Tibial artery (tissue), 4 donors: ENCODE results near the gene MICB.
"Not testable (repeated sequence)": the region's sequence is repeated elsewhere in the genome, so short reads cannot be mapped to it uniquely, and the experiment has no call there.

ENCODE experiments used
- DNase-seq, 2 donors: peaks; one replicate each; pipeline ENCODE4 v3.0.0-alpha.2; 2019
- H3K27ac ChIP-seq, 2 donors: fragments of 200-600 bp; sonication (generic) in 1 of 2; 1 replicate in 1 of 2; 2 replicates in 1 of 2; pipeline ENCODE4 v1.5.1; 2018 to 2019; ENCODE audit warnings: mild to moderate bottlenecking in 1 of 2
- H3K27me3 ChIP-seq, 2 donors: fragments of 200-600 bp; sonication (generic) in 1 of 2; one replicate each; pipeline versions ENCODE4 v1.5.1 to v1.6.0; 2016 to 2019
- H3K36me3 ChIP-seq, 3 donors: fragments of 200-600 bp; sonication (generic) in 2 of 3; one replicate each; pipeline ENCODE4 v1.5.1; 2016 to 2019; ENCODE audit warnings: mild to moderate bottlenecking in 2 of 3
- H3K4me1 ChIP-seq, 4 donors: fragments of 200-600 bp; sonication (generic) in 2 of 4; 1 replicate in 3 of 4; 2 replicates in 1 of 4; pipeline ENCODE4 v1.5.1; 2016 to 2019
- H3K4me3 ChIP-seq, 2 donors: fragments of 200-600 bp; sonication (generic) in 1 of 2; 1 replicate in 1 of 2; 2 replicates in 1 of 2; pipeline ENCODE4 v1.5.1; 2018 to 2019; ENCODE audit warnings: mild to moderate bottlenecking in 2 of 2
- H3K9me3 ChIP-seq, 3 donors: fragments of 200-600 bp; sonication (generic) in 1 of 3; one replicate each; pipeline ENCODE4 v1.5.1; 2016 to 2019
- intact Hi-C: fragments of 100-400 bp; cut with DNase I; formaldehyde crosslinking; loops from one replicate; pipeline ENCODE4 v1.15.0; 2023; ENCODE audit warnings: low total_unique reads
- TF ChIP-seq, protein P1 (sequence below), 2 experiments: fragments of 200-600 bp in 1 of 2; fragments of 450-650 bp in 1 of 2; IDR thresholded peaks; one replicate each; pipeline ENCODE4 v1.5.1; 2017 to 2019; ENCODE audit warnings: antibody characterized with exemption in 2 of 2, mild to moderate bottlenecking in 1 of 2, moderate library complexity in 1 of 2

MICB gene

DNA sequence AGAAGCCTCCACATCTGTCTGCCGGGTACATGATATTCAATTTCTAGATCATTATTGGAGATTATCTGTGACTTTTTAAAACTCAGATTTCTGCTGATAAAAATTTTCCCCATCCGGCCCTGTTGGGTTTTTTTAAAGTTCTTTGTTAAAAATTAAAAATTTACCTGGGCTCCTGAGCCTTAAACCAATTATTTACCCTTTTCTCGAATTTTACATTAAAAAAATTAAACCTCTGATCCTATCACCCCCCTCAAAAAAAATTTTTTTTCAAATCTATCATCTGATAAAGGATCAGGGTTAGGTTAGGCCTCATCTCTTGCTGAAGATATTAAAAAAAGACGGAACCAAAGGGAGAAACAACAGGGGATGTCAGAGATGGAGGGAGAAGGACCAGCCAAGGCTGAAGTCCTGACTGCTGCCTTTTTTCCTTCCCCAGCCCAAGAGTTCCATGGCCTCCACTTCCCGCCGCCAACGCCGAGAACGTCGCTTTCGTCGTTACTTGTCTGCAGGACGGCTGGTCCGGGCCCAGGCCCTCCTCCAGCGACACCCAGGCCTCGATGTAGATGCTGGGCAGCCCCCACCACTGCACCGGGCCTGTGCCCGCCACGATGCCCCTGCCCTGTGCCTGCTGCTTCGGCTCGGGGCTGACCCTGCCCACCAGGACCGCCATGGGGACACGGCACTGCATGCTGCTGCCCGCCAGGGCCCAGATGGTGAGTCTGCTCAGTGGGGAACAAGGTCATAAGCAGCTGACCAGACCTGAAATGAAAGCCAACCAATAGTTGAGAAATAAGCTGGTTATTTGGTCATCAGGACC, 50.0 kb downstream of the MICB start:
- Histone ChIP-seq H3K36me3 (peaks cover 7 to 33% (median 23%) of the 10 kb centered on the region in 3 donors), H3K27ac (peak overlapping the region; percentile 72 to 74), H3K9me3 (no peaks in the 10 kb centered on the region), H3K4me1 (peaks cover 0 to 36% (median 19%) of the 10 kb centered on the region in 4 donors), H3K4me3 (peak overlapping the region; percentile 46 to 54), H3K27me3 (no peaks in the 10 kb centered on the region)
- no peak for DNase-seq
- TF ChIP-seq, protein P1, sequence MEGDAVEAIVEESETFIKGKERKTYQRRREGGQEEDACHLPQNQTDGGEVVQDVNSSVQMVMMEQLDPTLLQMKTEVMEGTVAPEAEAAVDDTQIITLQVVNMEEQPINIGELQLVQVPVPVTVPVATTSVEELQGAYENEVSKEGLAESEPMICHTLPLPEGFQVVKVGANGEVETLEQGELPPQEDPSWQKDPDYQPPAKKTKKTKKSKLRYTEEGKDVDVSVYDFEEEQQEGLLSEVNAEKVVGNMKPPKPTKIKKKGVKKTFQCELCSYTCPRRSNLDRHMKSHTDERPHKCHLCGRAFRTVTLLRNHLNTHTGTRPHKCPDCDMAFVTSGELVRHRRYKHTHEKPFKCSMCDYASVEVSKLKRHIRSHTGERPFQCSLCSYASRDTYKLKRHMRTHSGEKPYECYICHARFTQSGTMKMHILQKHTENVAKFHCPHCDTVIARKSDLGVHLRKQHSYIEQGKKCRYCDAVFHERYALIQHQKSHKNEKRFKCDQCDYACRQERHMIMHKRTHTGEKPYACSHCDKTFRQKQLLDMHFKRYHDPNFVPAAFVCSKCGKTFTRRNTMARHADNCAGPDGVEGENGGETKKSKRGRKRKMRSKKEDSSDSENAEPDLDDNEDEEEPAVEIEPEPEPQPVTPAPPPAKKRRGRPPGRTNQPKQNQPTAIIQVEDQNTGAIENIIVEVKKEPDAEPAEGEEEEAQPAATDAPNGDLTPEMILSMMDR (IDR thresholded peaks at IDR 0.05) = no peak
- intact Hi-C loops = loop anchor here (2.0 kb wide), 1 partner anchor 51 kb away; no protein-coding TSS in a partner anchor

GRCh38 chr6:31548544-31548873, 50.6 kb downstream of the MICB start:
- Histone ChIP-seq H3K36me3 (peaks cover 7 to 36% (median 23%) of the 10 kb centered on the region in 3 donors), H3K9me3 (no peaks in the 10 kb centered on the region), H3K4me3 (peak overlapping the region in 1 of 2 donors; percentile 54), H3K27ac (peak overlapping the region in 1 of 2 donors; percentile 72), H3K27me3 (no peaks in the 10 kb centered on the region), H3K4me1 (peaks cover 0 to 33% (median 18%) of the 10 kb centered on the region in 4 donors)
- no peak for DNase-seq
- intact Hi-C loops = no loop called here
- TF ChIP-seq, protein P1 (IDR thresholded peaks at IDR 0.05) = no peak

DNA sequence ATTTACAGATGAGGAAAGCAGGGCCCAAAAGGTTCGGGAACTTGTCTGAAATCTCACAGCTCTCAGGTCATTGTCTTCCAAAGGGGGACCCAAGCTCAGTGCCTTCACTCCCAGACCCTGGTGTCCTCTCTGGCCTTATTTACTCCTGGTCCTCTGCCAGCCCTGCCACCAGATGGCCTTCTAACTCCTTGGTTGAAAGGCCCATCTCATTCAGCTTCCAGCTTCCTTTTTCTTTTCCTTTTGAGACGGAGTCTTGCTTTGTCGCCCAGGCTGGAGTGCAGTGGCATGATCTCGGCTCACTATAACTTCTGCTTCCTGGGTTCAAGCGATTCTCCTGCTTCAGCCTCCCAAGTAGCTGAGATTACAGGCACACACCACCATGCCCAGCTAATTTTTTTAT, 53.4 kb downstream of the MICB start:
- H3K27ac ChIP-seq, H3K4me3 ChIP-seq, H3K27me3 ChIP-seq, intact Hi-C loops, H3K9me3 ChIP-seq: not testable (repeated sequence)
- peaks cover 0 to 31% (median 20%) of the 10 kb centered on the region in 4 donors for H3K4me1 ChIP-seq
- H3K36me3 ChIP-seq = peaks cover 7 to 48% (median 23%) of the 10 kb centered on the region in 3 donors
- peak in 1 of 2 donors; percentile 62 for DNase-seq
- TF ChIP-seq, protein P1 (IDR thresholded peaks at IDR 0.05) = peak; percentile 7 to 31

- Histone ChIP-seq H3K27ac (no peak overlapping the region), H3K4me3 (no peak overlapping the region)
Measured at GRCh38 chr6:31556307-31556706, 58.4 kb downstream of the MICB start.

DNA sequence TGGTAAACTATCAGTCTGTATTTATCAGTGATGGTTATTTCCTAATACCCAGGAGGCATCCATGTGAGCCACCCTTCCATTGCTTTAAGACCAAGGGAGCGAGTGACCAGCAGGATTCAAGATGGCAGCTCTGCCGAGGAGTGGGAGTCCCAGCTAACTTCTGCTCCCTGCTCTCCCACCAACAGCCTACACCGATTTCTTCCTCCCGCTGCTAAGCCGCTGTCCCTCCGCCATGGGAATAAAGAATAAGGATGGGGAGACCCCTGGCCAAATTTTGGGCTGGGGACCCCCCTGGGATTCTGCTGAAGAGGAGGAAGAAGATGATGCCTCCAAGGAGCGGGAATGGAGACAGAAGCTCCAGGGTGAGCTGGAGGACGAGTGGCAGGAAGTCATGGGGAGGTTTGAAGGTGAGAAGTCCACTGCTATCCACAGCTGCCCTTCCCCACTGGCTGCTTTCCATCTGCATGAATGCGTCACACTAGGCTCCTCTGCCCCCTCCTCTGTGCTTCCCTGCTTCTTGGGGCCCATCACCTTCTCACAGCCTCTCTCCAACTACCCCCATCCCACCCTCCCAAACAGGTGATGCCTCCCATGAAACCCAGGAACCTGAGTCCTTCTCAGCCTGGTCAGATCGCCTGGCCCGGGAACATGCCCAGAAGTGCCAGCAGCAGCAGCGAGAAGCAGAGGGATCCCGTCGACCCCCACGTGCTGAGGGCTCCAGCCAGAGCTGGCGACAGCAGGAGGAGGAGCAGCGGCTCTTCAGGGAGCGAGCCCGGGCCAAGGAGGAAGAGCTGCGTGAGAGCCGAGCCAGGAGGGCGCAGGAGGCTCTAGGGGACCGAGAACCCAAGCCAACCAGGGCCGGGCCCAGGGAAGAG, 59.7 kb downstream of the MICB start:
- Histone ChIP-seq H3K36me3 (peaks cover 17 to 60% (median 27%) of the 10 kb centered on the region in 3 donors), H3K27ac (no peak overlapping the region), H3K4me3 (no peak overlapping the region), H3K27me3 (no peaks in the 10 kb centered on the region), H3K4me1 (peaks cover 0 to 32% (median 3%) of the 10 kb centered on the region in 4 donors), H3K9me3 (no peaks in the 10 kb centered on the region)
- intact Hi-C loops = no loop called here
- TF ChIP-seq, protein P1 (IDR thresholded peaks at IDR 0.05) = no peak
- no peak for DNase-seq

More at GRCh38 chr6:31556307-31556706, 58.4 kb downstream of the MICB start:
- DNase-seq = no peak
- Histone ChIP-seq H3K9me3 (no peaks in the 10 kb centered on the region), H3K4me1 (peaks cover 0 to 32% (median 3%) of the 10 kb centered on the region in 4 donors), H3K36me3 (peaks cover 17 to 70% (median 35%) of the 10 kb centered on the region in 3 donors), H3K27me3 (no peaks in the 10 kb centered on the region)
- intact Hi-C loops = no loop called here
- TF ChIP-seq, protein P1 (IDR thresholded peaks at IDR 0.05) = no peak
